Suprapubic skin (tissue), 4 donors: ENCODE data around the gene CCDC27.
"Not testable (repeated sequence)": the region's sequence is repeated elsewhere in the genome, so short reads cannot be mapped to it uniquely, and the experiment has no call there.

Source experiments
- CTCF ChIP-seq, 2 donors: fragments of 200-600 bp in 1 of 2; fragments of 450-650 bp in 1 of 2; sonication (generic) in 1 of 2; IDR thresholded peaks; one replicate each; pipeline ENCODE4 v1.5.1; 2016 to 2019; ENCODE audit warnings: antibody characterized with exemption in 2 of 2, mild to moderate bottlenecking in 1 of 2, moderate library complexity in 1 of 2
- EP300 ChIP-seq: sonication (generic); formaldehyde crosslinking; IDR thresholded peaks from one replicate; pipeline ENCODE4 v1.6.1; 2017; ENCODE audit warnings: antibody characterized with exemption
- POLR2A ChIP-seq, 2 donors: fragments of 450-650 bp; IDR thresholded peaks; one replicate each; pipeline ENCODE4 v1.6.1; 2017; ENCODE audit warnings: antibody characterized with exemption in 2 of 2, mild to moderate bottlenecking in 2 of 2, moderate library complexity in 2 of 2
- POLR2AphosphoS5 ChIP-seq, 3 donors: sonication (generic); formaldehyde crosslinking; IDR thresholded peaks; one replicate each; pipeline ENCODE4 v1.6.1; 2017; ENCODE audit warnings: antibody characterized with exemption in 3 of 3

- TF ChIP-seq POLR2A (IDR thresholded peaks at IDR 0.05); POLR2AphosphoS5 (IDR thresholded peaks at IDR 0.05); EP300: not testable (repeated sequence)
- TF ChIP-seq CTCF (IDR thresholded peaks at IDR 0.05): peak; percentile 62 to 93
Observed at GRCh38 chr1:3724416-3725030, 27.7 kb upstream of the CCDC27 start.
